Measurements from ENCODE around the gene KIAA1328.

- no peak for TF ChIP-seq POLR2A (IDR thresholded peaks at IDR 0.05)
- TF ChIP-seq, protein P1, sequence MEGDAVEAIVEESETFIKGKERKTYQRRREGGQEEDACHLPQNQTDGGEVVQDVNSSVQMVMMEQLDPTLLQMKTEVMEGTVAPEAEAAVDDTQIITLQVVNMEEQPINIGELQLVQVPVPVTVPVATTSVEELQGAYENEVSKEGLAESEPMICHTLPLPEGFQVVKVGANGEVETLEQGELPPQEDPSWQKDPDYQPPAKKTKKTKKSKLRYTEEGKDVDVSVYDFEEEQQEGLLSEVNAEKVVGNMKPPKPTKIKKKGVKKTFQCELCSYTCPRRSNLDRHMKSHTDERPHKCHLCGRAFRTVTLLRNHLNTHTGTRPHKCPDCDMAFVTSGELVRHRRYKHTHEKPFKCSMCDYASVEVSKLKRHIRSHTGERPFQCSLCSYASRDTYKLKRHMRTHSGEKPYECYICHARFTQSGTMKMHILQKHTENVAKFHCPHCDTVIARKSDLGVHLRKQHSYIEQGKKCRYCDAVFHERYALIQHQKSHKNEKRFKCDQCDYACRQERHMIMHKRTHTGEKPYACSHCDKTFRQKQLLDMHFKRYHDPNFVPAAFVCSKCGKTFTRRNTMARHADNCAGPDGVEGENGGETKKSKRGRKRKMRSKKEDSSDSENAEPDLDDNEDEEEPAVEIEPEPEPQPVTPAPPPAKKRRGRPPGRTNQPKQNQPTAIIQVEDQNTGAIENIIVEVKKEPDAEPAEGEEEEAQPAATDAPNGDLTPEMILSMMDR (IDR thresholded peaks at IDR 0.05 in 4 of 5, conservative IDR thresholded peaks at IDR 0.05 in 1 of 5), result no peak
These were observed 2.4 kb upstream of the KIAA1328 start for GRCh38 chr18:36826556-36826955.
